ENCODE results near the gene PDLIM4. TPM values are rescaled to one million over a fixed set of nuclear protein-coding genes. Genes with fewer than 3 reads are reported as not detected.

PDLIM4 gene
- total and polyA plus RNA-seq, 11 donors, result 2.4 to 16.9 (median 8.1) TPM

DNA sequence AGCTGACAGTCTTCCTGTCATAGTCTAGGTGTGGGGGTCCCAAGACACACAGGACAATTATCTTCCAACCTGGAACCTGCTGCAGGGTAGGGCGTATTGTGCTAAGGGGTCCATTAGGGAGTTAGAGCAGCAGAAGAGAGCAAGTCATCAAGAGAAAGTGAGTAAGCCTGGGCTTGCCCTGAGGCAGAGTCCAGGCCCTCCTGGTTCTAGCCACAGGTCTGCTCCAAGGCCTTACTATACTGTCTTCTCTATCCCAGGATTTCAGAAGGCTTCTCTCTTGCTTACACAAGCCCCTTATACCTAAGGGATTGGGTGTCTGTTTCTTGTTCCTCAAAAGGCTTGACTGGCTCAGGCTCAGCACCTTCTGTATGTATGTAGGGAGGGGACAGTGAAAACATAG, 37.5 kb upstream of the PDLIM4 start:
- H3K27ac ChIP-seq, result peak overlapping the region in 7 of 12 donors; percentile 5 to 96 (median 55)
- TF ChIP-seq POLR2A (IDR thresholded peaks at IDR 0.05), result no peak
- TF ChIP-seq, protein P1, sequence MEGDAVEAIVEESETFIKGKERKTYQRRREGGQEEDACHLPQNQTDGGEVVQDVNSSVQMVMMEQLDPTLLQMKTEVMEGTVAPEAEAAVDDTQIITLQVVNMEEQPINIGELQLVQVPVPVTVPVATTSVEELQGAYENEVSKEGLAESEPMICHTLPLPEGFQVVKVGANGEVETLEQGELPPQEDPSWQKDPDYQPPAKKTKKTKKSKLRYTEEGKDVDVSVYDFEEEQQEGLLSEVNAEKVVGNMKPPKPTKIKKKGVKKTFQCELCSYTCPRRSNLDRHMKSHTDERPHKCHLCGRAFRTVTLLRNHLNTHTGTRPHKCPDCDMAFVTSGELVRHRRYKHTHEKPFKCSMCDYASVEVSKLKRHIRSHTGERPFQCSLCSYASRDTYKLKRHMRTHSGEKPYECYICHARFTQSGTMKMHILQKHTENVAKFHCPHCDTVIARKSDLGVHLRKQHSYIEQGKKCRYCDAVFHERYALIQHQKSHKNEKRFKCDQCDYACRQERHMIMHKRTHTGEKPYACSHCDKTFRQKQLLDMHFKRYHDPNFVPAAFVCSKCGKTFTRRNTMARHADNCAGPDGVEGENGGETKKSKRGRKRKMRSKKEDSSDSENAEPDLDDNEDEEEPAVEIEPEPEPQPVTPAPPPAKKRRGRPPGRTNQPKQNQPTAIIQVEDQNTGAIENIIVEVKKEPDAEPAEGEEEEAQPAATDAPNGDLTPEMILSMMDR (IDR thresholded peaks at IDR 0.05), result no peak
- DNase-seq, result no peak
- H3K4me1 ChIP-seq, result peaks cover 2 to 92% (median 66%) of the 10 kb centered on the region in 12 donors
- no peaks in the 10 kb centered on the region for H3K27me3 ChIP-seq
- 88 to 100% (median 98%) methylated on average over 1 of the region's 1 CpG for WGBS, 4 donors
- no peak overlapping the region for H3K4me3 ChIP-seq
- ATAC-seq, result no peak
- no peaks in the 10 kb centered on the region for H3K9me3 ChIP-seq
- H3K36me3 ChIP-seq, result peaks cover 0 to 22% (median 12%) of the 10 kb centered on the region in 9 donors
- intact Hi-C loops (cut with DNase I), result loop anchor here in 1 of 10 donors (10.0 kb wide), 1 partner anchor 275 kb away; the partner anchor contains the start of gene IRF1

DNA sequence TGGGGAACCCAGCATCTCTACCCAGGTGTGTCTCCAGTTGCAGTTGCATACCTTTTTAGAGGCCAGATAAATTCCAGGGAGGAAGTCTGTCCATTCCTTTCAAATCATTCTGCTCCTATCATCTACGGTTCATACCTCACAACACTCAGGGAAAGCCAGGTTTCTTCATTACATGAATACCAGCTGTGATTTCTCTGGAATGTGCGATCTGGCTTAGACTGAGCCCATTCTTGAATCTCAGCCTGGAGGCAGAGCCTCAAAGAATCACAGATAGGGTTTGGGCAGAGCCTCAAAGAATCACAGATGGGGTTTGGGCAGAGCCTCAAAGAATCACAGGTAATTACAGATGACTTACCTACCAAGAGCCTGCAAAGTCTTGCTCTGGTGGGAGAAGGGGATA, 37.0 kb upstream of the PDLIM4 start:
- no peak for DNase-seq
- no peak for TF ChIP-seq POLR2A (IDR thresholded peaks at IDR 0.05)
- intact Hi-C loops (cut with DNase I), result loop anchor here in 1 of 10 donors (10.0 kb wide), 1 partner anchor 274 kb away; the partner anchor contains the start of gene IRF1
- WGBS, 4 donors, result 48 to 67% (median 61%) methylated on average over 2 of the region's 2 CpGs
- Histone ChIP-seq H3K36me3 (peaks cover 0 to 22% (median 12%) of the 10 kb centered on the region in 9 donors), H3K27ac (peak overlapping the region in 7 of 12 donors; percentile 5 to 96 (median 58)), H3K4me3 (no peak overlapping the region), H3K27me3 (no peaks in the 10 kb centered on the region), H3K9me3 (no peaks in the 10 kb centered on the region), H3K4me1 (peaks cover 7 to 93% (median 68%) of the 10 kb centered on the region in 12 donors)
- ATAC-seq, result no peak

DNA sequence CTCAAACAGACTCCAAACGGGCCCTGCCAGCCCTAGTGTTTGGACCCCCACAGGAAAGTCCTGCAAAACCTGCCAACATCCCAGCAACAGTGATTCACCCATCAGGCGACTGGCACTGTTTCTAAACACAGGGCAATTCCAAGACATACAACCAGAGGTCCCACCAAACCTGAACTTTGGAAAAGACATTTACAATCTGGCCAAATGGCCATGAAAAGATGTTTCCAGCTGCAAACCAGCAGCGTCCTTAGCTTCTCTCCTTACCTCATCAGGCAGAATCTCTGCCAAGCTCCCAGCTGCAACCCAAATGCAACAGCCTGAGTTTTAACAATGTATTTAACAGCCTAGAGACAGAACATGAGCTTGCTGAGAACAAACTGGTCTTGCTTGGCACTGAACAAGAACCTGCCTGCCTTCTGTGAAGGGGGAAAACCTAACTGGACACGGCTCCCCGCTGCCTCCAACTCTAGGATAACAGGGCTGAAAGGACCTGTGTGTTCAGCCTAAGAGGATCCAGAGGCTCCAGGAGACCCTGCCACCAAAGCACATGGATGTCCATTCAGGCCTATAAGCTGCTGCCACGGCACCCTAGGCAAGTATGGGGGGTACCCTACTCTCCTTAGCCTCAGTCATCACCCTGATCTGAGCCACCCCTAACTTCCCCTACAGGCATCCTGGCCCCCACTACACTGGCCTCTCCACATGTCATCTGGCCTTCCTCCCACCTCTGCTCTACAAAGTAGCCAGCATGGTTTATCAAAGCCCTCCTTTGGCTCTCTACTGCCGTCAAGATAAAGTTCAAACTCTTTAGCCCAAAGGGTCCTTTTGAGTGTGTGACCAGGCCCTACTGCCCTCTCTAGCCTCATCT, 35.5 kb upstream of the PDLIM4 start:
- peak overlapping the region in 11 of 12 donors; percentile 19 to 96 (median 54) for H3K27ac ChIP-seq
- ATAC-seq, result peak in 3 of 4 donors; percentile 38 to 56 (median 45)
- TF ChIP-seq, protein P1 (IDR thresholded peaks at IDR 0.05), result peak in 3 of 12 donors; percentile 12 to 19 (median 18)
- TF ChIP-seq POLR2A (IDR thresholded peaks at IDR 0.05), result no peak
- H3K36me3 ChIP-seq, result peaks cover 0 to 13% (median 9%) of the 10 kb centered on the region in 9 donors
- WGBS, 4 donors, result 63 to 75% (median 65%) methylated on average over 7 of the region's 7 CpGs
- peak in 4 of 5 donors; percentile 43 to 79 (median 69) for DNase-seq
- H3K27me3 ChIP-seq, result peaks cover 0 to 1% (median 0%) of the 10 kb centered on the region in 9 donors
- peaks cover 12 to 98% (median 76%) of the 10 kb centered on the region in 12 donors for H3K4me1 ChIP-seq
- intact Hi-C loops (cut with DNase I), result loop anchor here in 1 of 10 donors (10.0 kb wide), 1 partner anchor 273 kb away; the partner anchor contains the start of gene IRF1
- no peak overlapping the region for H3K4me3 ChIP-seq
- no peaks in the 10 kb centered on the region for H3K9me3 ChIP-seq

DNA sequence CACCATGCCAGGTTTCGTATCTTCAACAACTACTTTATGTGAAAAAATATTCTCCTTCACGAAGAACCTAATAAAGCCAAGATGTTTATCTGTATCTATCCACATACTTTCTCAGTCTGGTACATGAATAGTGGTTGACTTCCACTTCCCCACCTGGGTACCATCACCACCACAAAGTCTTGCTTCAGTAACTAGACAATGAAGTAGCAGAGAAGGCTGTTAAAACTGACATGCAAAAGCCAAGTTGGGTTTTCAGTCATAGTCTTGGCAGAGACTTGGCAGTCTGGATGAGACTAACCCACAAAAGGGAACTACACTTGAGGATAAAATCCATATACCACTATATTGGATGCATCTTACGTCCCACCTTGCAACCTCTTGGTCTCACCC, 34.9 kb upstream of the PDLIM4 start:
- no peak for ATAC-seq
- no peaks in the 10 kb centered on the region for H3K9me3 ChIP-seq
- no peak for DNase-seq
- TF ChIP-seq, protein P1 (IDR thresholded peaks at IDR 0.05), result no peak
- TF ChIP-seq POLR2A (IDR thresholded peaks at IDR 0.05), result no peak
- peak overlapping the region in 10 of 12 donors; percentile 19 to 96 (median 54) for H3K27ac ChIP-seq
- peaks cover 0 to 8% (median 3%) of the 10 kb centered on the region in 9 donors for H3K36me3 ChIP-seq
- no peak overlapping the region for H3K4me3 ChIP-seq
- intact Hi-C loops (cut with DNase I), result loop anchor here in 1 of 10 donors (10.0 kb wide), 1 partner anchor 272 kb away; the partner anchor contains the start of gene IRF1
- 90 to 94% (median 93%) methylated on average over 3 of the region's 3 CpGs for WGBS, 4 donors
- peaks cover 0 to 4% (median 0%) of the 10 kb centered on the region in 9 donors for H3K27me3 ChIP-seq
- peaks cover 12 to 97% (median 76%) of the 10 kb centered on the region in 12 donors for H3K4me1 ChIP-seq

Measured in heart left ventricle (tissue), 16 donors.